Breast epithelium (tissue), 3 donors: Measurements from ENCODE around the gene OPRPN.

ENCODE experiments used
- POLR2A ChIP-seq: fragments of 450-650 bp; IDR thresholded peaks from one replicate; pipeline ENCODE4 v1.6.1; 2016; ENCODE audit warnings: antibody characterized with exemption, mild to moderate bottlenecking, moderate library complexity
- TF ChIP-seq, protein P1 (sequence below), 3 donors: fragments of 450-650 bp; IDR thresholded peaks; one replicate each; pipeline ENCODE4 v1.5.1; 2016 to 2017; ENCODE audit warnings: antibody characterized with exemption in 3 of 3, mild to moderate bottlenecking in 3 of 3, moderate library complexity in 3 of 3

- TF ChIP-seq, protein P1, sequence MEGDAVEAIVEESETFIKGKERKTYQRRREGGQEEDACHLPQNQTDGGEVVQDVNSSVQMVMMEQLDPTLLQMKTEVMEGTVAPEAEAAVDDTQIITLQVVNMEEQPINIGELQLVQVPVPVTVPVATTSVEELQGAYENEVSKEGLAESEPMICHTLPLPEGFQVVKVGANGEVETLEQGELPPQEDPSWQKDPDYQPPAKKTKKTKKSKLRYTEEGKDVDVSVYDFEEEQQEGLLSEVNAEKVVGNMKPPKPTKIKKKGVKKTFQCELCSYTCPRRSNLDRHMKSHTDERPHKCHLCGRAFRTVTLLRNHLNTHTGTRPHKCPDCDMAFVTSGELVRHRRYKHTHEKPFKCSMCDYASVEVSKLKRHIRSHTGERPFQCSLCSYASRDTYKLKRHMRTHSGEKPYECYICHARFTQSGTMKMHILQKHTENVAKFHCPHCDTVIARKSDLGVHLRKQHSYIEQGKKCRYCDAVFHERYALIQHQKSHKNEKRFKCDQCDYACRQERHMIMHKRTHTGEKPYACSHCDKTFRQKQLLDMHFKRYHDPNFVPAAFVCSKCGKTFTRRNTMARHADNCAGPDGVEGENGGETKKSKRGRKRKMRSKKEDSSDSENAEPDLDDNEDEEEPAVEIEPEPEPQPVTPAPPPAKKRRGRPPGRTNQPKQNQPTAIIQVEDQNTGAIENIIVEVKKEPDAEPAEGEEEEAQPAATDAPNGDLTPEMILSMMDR (IDR thresholded peaks at IDR 0.05): no peak
- TF ChIP-seq POLR2A: no peak
Measured at GRCh38 chr4:70367813-70368212, 29.9 kb upstream of the OPRPN start.
